Activated CD4-positive, alpha-beta T cell treated with anti-CD3 and anti-CD28 coated beads for 36 hours (primary cell): ENCODE data around the gene RNF130. TPM values are rescaled to one million over a fixed set of nuclear protein-coding genes. Genes with fewer than 3 reads are reported as not detected.

Source experiments
- ATAC-seq: fragments of 200-7000 bp; cut with Tn5 transposase; one replicate; pipeline ENCODE4 v1.10.0; 2021; ENCODE audit warnings: mild to moderate bottlenecking, moderate library complexity
- CTCF ChIA-PET: fragments of 350-600 bp; sonication (Branson Sonifier 250); formaldehyde crosslinking; loops from one replicate; lab custom pipeline; 2021; ENCODE audit warnings: antibody characterized with exemption; lab: Charles Lee
- POLR2A ChIA-PET: fragments of 350-600 bp; sonication (Branson Sonifier 250); formaldehyde crosslinking; loops from one replicate; lab custom pipeline; 2021; ENCODE audit warnings: antibody characterized with exemption, inconsistent platforms; lab: Charles Lee
- DNase-seq: peaks from one replicate; pipeline ENCODE4 v3.0.0-alpha.2; 2020
- H3K27ac Mint-ChIP-seq: one replicate; pipeline ENCODE4 v1.8.0; 2021; ENCODE audit warnings: mixed read lengths
- H3K27me3 Mint-ChIP-seq: one replicate; pipeline ENCODE4 v1.8.0; 2021; ENCODE audit warnings: mixed read lengths
- H3K36me3 Mint-ChIP-seq: one replicate; pipeline ENCODE4 v1.8.0; 2021; ENCODE audit warnings: low read depth, mixed read lengths
- H3K4me1 Mint-ChIP-seq: one replicate; pipeline ENCODE4 v1.8.0; 2021; ENCODE audit warnings: mixed read lengths
- H3K4me3 Mint-ChIP-seq: one replicate; pipeline ENCODE4 v1.8.0; 2021; ENCODE audit warnings: mild to moderate bottlenecking, moderate library complexity, mixed read lengths
- H3K9me3 Mint-ChIP-seq: one replicate; pipeline ENCODE4 v1.8.0; 2021; ENCODE audit warnings: low read depth, mixed read lengths
- intact Hi-C, 2 experiments: fragments of 100-400 bp; cut with DNase I in 1 of 2; cut with micrococcal nuclease in 1 of 2; formaldehyde crosslinking; loops; one replicate each; pipeline versions ENCODE4 v1.14.2 to v1.15.1; 2022 to 2024; cut with DNase I, micrococcal nuclease
- total RNA-seq, 2 experiments: library from RNA; stranded (reverse); gene quantifications; one replicate each; pipeline ENCODE4 v1.2.3, GENCODE V29; 2021

Gene RNF130
- total RNA-seq, 2 experiments from 2014 or later = 10.3 to 13.3 TPM

DNA sequence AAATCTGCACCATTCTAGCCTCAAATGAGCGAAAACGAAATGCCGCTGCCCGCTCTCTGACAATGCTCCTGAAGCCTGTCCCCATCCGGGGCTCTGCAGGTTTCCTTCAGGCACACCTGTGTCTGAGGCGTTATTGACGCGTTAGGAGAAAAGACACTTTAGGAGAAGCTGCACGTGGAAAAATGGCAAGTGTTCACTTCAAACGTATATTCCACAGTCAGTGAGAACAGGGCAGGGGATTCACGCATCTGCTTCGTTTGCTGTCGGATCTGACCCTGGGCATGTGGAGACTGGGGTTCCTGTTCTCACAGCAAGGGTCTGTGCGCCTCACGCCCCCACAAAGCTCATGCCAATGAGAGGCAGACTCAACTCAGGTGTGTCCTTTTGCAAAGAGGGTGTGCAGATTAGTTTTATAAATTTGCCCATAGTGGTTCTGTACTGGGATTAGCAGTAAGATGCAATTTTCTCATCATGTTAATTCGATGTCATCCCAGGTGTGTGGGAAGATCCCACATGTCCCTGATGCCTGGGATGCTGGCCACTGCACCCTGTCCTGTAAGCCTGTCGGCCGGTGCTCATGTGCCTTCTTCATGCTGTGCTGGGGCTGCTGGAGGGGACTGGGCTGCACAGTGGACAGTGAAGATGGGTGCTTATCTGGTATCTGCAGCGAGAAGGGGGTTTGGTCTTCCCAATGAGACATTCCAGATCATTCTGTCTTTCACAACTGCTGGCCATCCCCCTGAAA, 152.6 kb downstream of the RNF130 start:
- DNase-seq = no peak
- ChIA-PET POLR2A (no interaction called here), CTCF (no interaction called here)
- Mint-ChIP-seq H3K27ac (no peak overlapping the region), H3K27me3 (peaks cover 2% of the 10 kb centered on the region), H3K9me3 (no peaks in the 10 kb centered on the region), H3K4me1 (no peaks in the 10 kb centered on the region), H3K36me3 (no peaks in the 10 kb centered on the region), H3K4me3 (no peak overlapping the region)
- intact Hi-C loops = no loop called here
- ATAC-seq = no peak

DNA sequence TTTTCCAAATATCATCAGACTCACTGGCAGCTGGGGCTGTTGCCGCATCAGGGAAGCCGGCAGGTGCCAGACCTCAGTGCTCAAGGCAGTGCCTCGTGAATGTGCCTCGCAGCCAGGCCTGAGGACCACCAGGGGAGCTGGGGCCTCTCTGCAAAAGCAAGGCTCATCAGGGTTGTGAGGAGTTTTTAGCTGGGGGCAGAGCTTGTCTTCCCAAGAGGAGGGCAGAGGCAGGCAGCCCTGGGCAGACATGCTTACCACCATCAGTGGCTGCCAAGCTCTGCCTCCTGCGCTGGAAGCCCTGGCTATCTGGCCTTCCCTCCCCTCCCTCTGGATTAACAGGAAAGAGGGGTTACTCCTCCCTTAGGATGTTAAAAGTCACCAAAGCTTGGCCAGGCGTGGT, 155.0 kb downstream of the RNF130 start:
- CTCF ChIA-PET = interaction anchor here (0.5 to 1.2 kb wide), 3 partner anchors 10 to 23 kb away, joined by 3 to 4 read pairs (median 3); no protein-coding TSS in a partner anchor
- Mint-ChIP-seq H3K4me3 (no peak overlapping the region), H3K9me3 (no peaks in the 10 kb centered on the region), H3K36me3 (no peaks in the 10 kb centered on the region), H3K27me3 (peaks cover 2% of the 10 kb centered on the region), H3K27ac (no peak overlapping the region), H3K4me1 (no peaks in the 10 kb centered on the region)
- intact Hi-C loops = no loop called here
- POLR2A ChIA-PET = interaction anchor here (0.6 kb wide), 1 partner anchor 8 kb away, joined by 3 read pairs; the partner anchor contains the start of gene TBC1D9B
- no peak for ATAC-seq
- DNase-seq = no peak

DNA sequence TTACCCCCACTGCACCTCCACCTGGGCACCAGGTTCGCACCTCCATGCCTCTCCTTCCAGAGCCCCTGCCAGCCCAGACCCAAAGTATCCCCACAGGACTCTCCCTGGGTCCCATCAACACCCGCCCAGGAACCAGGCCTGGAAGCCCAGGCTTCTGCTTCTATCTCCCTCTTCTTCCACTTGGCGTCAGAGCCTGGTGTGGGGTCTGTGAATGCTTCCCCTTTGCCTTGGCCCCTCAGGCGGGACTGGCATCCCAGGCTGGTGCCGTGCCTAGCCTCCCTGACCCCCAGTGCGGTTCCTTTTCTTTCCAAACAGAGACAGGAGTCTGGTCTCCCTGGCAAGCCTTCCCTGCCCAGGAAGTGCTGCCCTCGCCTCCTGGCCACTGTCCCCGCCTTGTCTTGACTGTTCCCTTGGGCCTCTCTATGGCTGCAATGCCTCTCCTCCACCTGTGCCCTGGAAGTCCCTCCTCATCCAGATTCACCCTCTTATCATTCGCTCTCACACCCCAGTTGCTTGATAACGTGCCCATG, 156.1 kb downstream of the RNF130 start:
- no peak overlapping the region for H3K4me3 Mint-ChIP-seq
- no peaks in the 10 kb centered on the region for H3K9me3 Mint-ChIP-seq
- no peaks in the 10 kb centered on the region for H3K36me3 Mint-ChIP-seq
- H3K27ac Mint-ChIP-seq = no peak overlapping the region
- intact Hi-C loops = no loop called here
- H3K27me3 Mint-ChIP-seq = peaks cover 2% of the 10 kb centered on the region
- no peaks in the 10 kb centered on the region for H3K4me1 Mint-ChIP-seq
- ATAC-seq = no peak
- ChIA-PET POLR2A (no interaction called here), CTCF (interaction anchor here (1.2 kb wide), 1 partner anchor 9 kb away, joined by 4 read pairs; no protein-coding TSS in a partner anchor)
- no peak for DNase-seq

DNA sequence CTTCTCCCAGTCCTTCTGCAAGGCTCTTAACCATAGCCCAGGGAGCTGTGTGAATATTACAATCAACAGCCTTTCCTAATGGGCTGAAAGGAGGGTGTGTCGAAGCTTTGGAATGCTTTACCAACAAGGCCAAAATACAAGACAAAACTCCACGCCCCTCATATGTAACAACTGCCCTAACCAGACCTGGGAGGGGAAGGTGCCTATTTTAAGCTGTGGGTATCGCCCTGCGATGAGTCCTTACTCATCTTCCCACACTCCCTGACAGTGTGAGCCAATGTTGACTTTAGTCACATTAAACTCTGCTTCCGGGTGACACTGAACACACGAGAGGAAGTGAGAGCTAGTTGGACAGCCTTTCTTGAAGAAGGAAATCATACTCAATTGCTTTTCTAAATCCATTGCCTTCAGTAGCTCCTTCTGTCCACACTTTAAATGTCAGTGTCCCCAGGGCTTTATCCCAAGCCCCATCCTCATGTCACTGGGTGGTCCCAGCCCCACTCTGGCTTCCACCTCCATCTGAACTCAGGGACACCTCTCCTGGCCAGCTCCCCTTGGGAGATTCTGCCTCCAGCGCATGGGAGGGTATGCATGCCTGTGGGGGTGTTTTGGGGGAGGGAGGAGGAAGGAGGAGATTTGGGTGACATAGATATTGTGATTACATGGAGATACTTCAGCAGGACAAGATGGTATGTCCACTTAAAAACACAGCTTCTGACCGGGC, 157.4 kb downstream of the RNF130 start:
- Mint-ChIP-seq H3K36me3 (no peaks in the 10 kb centered on the region), H3K27me3 (peaks cover 2% of the 10 kb centered on the region), H3K4me1 (no peaks in the 10 kb centered on the region), H3K4me3 (no peak overlapping the region), H3K27ac (no peak overlapping the region), H3K9me3 (no peaks in the 10 kb centered on the region)
- no peak for DNase-seq
- intact Hi-C loops = no loop called here
- peak; percentile 88 for ATAC-seq
- ChIA-PET POLR2A (interaction anchor here (0.7 kb wide), 1 partner anchor 159 kb away, joined by 3 read pairs; no protein-coding TSS in a partner anchor), CTCF (interaction anchor here (1.0 kb wide), 1 partner anchor 9 kb away, joined by 3 read pairs; no protein-coding TSS in a partner anchor)

DNA sequence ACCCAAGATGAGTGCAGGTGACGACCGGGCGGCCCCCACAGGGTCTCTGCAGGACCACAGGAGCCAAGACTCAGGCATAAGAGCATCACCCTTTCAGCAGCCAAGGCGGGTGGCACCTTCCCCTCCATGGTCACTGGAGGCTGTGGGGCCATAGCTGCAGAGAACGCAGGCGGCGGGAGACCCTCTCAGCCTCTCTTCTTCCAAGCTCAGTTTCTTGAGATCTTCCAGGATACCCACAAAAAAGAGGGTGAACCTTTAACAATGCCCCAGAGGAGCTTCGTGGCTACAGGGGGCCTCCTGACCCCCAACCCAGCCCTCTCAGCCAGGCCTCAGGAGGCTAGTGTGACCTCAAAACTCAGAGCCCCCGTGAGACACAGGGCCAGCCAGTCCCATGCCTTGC, 158.1 kb downstream of the RNF130 start:
- POLR2A ChIA-PET = interaction anchor here (0.7 kb wide), 1 partner anchor 158 kb away, joined by 3 read pairs; no protein-coding TSS in a partner anchor
- intact Hi-C loops = no loop called here

DNA sequence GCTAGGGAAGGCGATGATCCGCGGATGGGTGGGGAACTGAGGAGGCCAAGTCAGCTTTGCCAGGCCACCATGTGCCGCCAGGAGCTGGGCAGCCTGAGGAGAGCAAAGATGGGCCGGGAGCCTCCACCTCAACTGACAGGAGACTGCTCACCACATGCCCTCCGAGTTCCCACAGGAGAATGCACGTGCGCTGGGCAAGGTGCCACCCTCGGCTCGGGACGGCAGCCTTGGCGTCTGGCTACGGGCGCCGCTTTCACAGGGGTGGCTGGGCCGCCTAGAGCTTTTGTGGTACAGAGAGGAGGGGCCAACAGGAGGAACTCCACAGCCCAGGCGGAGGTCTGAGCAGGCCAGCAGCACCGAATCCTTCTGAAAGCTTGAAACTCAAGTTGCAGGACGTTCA, 158.6 kb downstream of the RNF130 start:
- POLR2A ChIA-PET = interaction anchor here (0.7 kb wide), 1 partner anchor 157 kb away, joined by 3 read pairs; no protein-coding TSS in a partner anchor
- Mint-ChIP-seq H3K4me3 (no peak overlapping the region), H3K36me3 (no peaks in the 10 kb centered on the region), H3K27ac (no peak overlapping the region), H3K9me3 (no peaks in the 10 kb centered on the region), H3K4me1 (peaks cover 3% of the 10 kb centered on the region), H3K27me3 (peaks cover 2% of the 10 kb centered on the region)
- CTCF ChIA-PET = no interaction called here
- DNase-seq (no peak), ATAC-seq (no peak)
- intact Hi-C loops = no loop called here

More for the DNA sequence above, 158.1 kb downstream of the RNF130 start:
- Mint-ChIP-seq H3K27ac (no peak overlapping the region), H3K27me3 (peaks cover 2% of the 10 kb centered on the region), H3K9me3 (no peaks in the 10 kb centered on the region), H3K36me3 (no peaks in the 10 kb centered on the region), H3K4me1 (peaks cover 3% of the 10 kb centered on the region), H3K4me3 (no peak overlapping the region)
- DNase-seq (no peak), ATAC-seq (no peak)
- CTCF ChIA-PET = interaction anchor here (1.0 kb wide), 1 partner anchor 8 kb away, joined by 3 read pairs; no protein-coding TSS in a partner anchor

DNA sequence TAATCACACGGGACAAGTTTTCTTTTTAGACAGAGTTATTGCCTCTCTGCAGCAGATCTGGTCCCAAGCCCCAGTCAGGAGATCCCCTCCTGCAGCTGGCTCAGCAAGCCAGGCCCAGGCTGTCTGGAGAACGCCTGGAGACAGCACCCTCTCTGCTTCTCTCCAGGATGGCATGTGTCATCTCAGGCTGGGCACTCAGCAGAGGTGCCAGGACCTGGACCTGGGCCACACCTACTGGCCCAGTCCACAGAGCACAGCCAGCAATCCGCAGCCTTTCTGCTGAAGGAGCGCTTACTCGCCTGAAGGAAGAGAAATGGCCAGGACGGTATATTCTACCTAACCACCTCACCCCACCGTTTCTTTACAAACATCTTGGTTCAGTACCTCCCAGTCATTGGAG, 159.2 kb downstream of the RNF130 start:
- no peak for DNase-seq
- intact Hi-C loops = no loop called here
- Mint-ChIP-seq H3K27me3 (peaks cover 2% of the 10 kb centered on the region), H3K4me1 (peaks cover 3% of the 10 kb centered on the region), H3K9me3 (no peaks in the 10 kb centered on the region), H3K27ac (no peak overlapping the region), H3K4me3 (no peak overlapping the region), H3K36me3 (no peaks in the 10 kb centered on the region)
- ChIA-PET CTCF (interaction anchor here (1.1 kb wide), 1 partner anchor 150 kb away, joined by 4 read pairs; no protein-coding TSS in a partner anchor), POLR2A (no interaction called here)
- ATAC-seq = no peak

DNA sequence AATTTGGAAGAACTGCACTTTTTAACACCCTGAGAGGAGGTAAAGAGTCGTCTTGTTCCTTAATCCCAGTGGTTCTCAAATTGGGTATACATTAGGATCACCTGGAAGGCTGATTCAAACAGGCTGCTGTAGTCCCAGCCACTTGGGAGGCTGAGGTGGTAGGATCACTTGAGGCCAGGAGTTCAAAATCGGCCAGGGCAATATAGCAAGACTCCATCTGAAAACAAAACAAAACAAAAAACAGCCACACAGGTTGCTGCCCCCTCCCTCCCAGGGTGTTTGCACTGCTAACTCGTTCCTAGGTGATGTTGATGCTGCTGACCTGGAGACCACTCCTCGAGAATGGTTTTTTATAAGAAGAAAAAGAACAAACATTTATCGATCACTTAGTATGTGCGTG, 162.3 kb downstream of the RNF130 start:
- DNase-seq = no peak
- H3K36me3 Mint-ChIP-seq = peaks cover 13% of the 10 kb centered on the region
- H3K9me3 Mint-ChIP-seq = no peaks in the 10 kb centered on the region
- POLR2A ChIA-PET = no interaction called here
- no peak for ATAC-seq
- intact Hi-C loops = loop anchor here in 1 of 2 experiments (5.0 kb wide), 2 partner anchors 357 to 383 kb away; partner anchors contain the start of genes MAPK9 and RUFY1
- H3K27me3 Mint-ChIP-seq = no peaks in the 10 kb centered on the region
- H3K4me3 Mint-ChIP-seq = no peak overlapping the region
- H3K27ac Mint-ChIP-seq = no peak overlapping the region
- CTCF ChIA-PET = interaction anchor here (0.6 to 1.5 kb wide), 2 partner anchors 108 to 183 kb away, joined by 3 to 5 read pairs; no protein-coding TSS in a partner anchor
- peaks cover 13% of the 10 kb centered on the region for H3K4me1 Mint-ChIP-seq

DNA sequence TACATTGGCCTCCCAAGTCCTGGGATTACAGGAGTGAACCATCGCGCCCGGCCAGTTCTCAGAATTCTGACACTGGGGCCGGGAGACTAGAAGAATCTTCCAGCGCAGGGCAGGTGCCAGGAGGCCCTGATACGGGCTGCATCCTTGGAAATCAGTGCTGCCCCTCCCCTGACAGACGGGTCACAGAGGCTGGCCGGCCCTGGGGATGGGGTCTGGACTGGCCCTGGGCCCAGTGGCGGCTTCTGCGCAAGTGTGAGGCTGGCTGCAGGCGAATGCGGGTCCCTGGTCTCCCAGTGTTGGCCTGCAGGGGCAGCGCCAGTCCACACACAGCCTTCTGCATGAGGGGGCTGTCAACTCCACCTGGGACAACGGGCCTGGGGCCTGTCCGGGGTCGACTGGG, 163.0 kb downstream of the RNF130 start:
- H3K27me3 Mint-ChIP-seq = no peaks in the 10 kb centered on the region
- H3K36me3 Mint-ChIP-seq = peaks cover 16% of the 10 kb centered on the region
- no peaks in the 10 kb centered on the region for H3K9me3 Mint-ChIP-seq
- ATAC-seq (no peak), DNase-seq (peak; percentile 24)
- H3K4me3 Mint-ChIP-seq = peak overlapping the region; percentile 92
- POLR2A ChIA-PET = interaction anchor here (1.0 kb wide), 1 partner anchor 8 kb away, joined by 3 read pairs; no protein-coding TSS in a partner anchor
- H3K27ac Mint-ChIP-seq = no peak overlapping the region
- intact Hi-C loops = loop anchor here in 1 of 2 experiments (1.0 to 5.0 kb wide), 4 partner anchors 145 to 384 kb away; partner anchors contain the start of genes MAPK9 and RUFY1
- CTCF ChIA-PET = interaction anchor here (0.7 to 0.9 kb wide), 3 partner anchors 28 to 184 kb away, joined by 3 to 8 read pairs (median 3); no protein-coding TSS in a partner anchor
- peaks cover 13% of the 10 kb centered on the region for H3K4me1 Mint-ChIP-seq

DNA sequence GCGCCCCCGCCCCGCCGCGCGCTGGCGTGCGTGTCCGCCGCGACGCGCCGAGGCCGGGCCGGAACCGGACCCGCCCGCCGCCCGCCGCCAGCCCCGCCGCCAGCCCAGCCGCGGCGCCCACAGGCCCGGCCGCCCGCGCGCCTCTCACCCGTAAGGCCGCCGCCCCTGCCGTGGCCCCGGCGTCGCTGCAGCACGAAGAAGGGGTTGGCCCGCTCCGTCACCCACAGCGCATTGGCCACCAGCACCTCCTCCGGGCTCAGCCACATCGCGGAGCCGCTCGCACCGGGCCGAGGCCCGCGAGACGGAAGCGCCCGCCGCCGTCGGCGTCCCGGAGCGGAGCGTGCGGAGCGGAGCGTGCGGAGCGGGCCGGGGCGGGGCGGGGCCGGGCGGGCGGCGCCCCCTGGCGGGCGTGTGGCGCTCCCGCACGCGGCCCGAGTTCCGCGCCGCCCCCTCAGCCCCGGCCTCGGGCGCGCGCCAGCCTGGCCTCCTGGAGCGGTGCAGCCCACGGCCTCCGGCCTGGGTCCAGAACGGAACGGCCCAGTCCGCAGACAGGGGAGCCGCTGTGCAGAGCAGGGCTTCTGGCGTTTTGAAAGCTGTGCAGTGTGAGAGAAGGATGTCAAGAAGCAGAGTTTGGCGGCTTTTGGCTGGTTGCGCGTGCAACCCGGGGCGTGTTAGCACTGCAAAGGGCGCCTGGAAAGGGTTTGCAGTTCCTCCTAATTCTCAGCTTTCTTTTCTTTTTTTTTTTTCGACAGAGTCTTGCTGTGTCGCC, 163.8 kb downstream of the RNF130 start, which contains the start of gene TBC1D9B:
TSS of gene TBC1D9B (minus strand) at position 342 of the 769 bp plus-strand sequence. CDS start at position 266, 76 bp downstream.
- peak within 1 kb of the TSS; percentile 83 for H3K27ac Mint-ChIP-seq
- DNase-seq (peak; percentile 82), ATAC-seq (peak; percentile 90)
- CTCF ChIA-PET = interaction anchor here (0.7 to 2.1 kb wide), 6 partner anchors 8 to 184 kb away, joined by 3 to 10 read pairs (median 4); no protein-coding TSS in a partner anchor
- POLR2A ChIA-PET = interaction anchor here (1.0 kb wide), 1 partner anchor 9 kb away, joined by 3 read pairs; no protein-coding TSS in a partner anchor
- peaks cover 13% of the 10 kb centered on the region for H3K4me1 Mint-ChIP-seq
- peak within 1 kb of the TSS; percentile 92 for H3K4me3 Mint-ChIP-seq
- peaks cover 24% of the 10 kb centered on the region for H3K36me3 Mint-ChIP-seq
- H3K27me3 Mint-ChIP-seq = no peaks in the 10 kb centered on the region
- intact Hi-C loops = loop anchor here (1.0 to 5.0 kb wide), 13 partner anchors 49 to 385 kb away; partner anchors contain the start of genes MRNIP (in 2 of the 2), CANX (in 1 of the 2), MAML1 (in 1 of the 2) and MAPK9 (in 1 of the 2)
- no peaks in the 10 kb centered on the region for H3K9me3 Mint-ChIP-seq
